Left renal pelvis (tissue), 4 donors: ENCODE data around the gene MAF. TPM values are rescaled to one million over a fixed set of nuclear protein-coding genes. Genes with fewer than 3 reads are reported as not detected.

ENCODE experiments used
- DNase-seq, 4 donors: peaks; one replicate each; pipeline ENCODE4 v3.0.0-alpha.2; 2013; ENCODE audit warnings: low read depth in 4 of 4, low spot score in 3 of 4
- polyA plus RNA-seq, 4 donors: library from polyadenylated mRNA; unstranded; fragments of 120-200 nt; gene quantifications; one replicate each; pipeline ENCODE4 v1.2.1, GENCODE V29; 2013; ENCODE audit not compliant: insufficient read length in 4 of 4

Gene MAF
- polyA plus RNA-seq, 4 donors = 40.9 to 54.9 (median 49.8) TPM

GRCh38 chr16:79613009-79613408 is 12.5 kb upstream of the MAF start:
- DNase-seq = no peak

- no peak for DNase-seq
Measured at GRCh38 chr16:79612207-79612606, 11.7 kb upstream of the MAF start.

- DNase-seq = no peak
Measured at GRCh38 chr16:79610771-79611170, 10.2 kb upstream of the MAF start.

- no peak for DNase-seq
Measured at GRCh38 chr16:79609861-79610260, 9.3 kb upstream of the MAF start.

- no peak for DNase-seq
Measured at GRCh38 chr16:79608976-79609375, 8.4 kb upstream of the MAF start.

- no peak for DNase-seq
Measured at GRCh38 chr16:79607587-79607986, 7.0 kb upstream of the MAF start.

GRCh38 chr16:79605999-79606398 is 5.5 kb upstream of the MAF start:
- no peak for DNase-seq

- no peak for DNase-seq
Measured at GRCh38 chr16:79603055-79603454, 2.5 kb upstream of the MAF start.

GRCh38 chr16:79602628-79603014 is 2.1 kb upstream of the MAF start:
- DNase-seq = no peak

GRCh38 chr16:79601931-79602627 is 1.5 kb upstream of the MAF start:
- DNase-seq = peak; percentile 74 to 84 (median 82)

GRCh38 chr16:79601092-79601930 is 774 bp upstream of the MAF start:
- DNase-seq = no peak

- peak in 1 of 4 donors; percentile 45 for DNase-seq
Measured at GRCh38 chr16:79599837-79600637, 500 bp downstream of the MAF start.

- no peak for DNase-seq
Measured at GRCh38 chr16:79599256-79599836, 1.2 kb downstream of the MAF start.

- DNase-seq = peak in 3 of 4 donors; percentile 56 to 68 (median 58)
Measured at GRCh38 chr16:79598348-79599181, 2.0 kb downstream of the MAF start.

- no peak for DNase-seq
Measured at GRCh38 chr16:79598063-79598347, 2.5 kb downstream of the MAF start.

- no peak for DNase-seq
Measured at GRCh38 chr16:79597277-79598062, 3.1 kb downstream of the MAF start.

GRCh38 chr16:79595931-79596450 is 4.5 kb downstream of the MAF start:
- no peak for DNase-seq

- DNase-seq = no peak
Measured at GRCh38 chr16:79595231-79595641, 5.3 kb downstream of the MAF start.

GRCh38 chr16:79593754-79594153 is 6.8 kb downstream of the MAF start:
- DNase-seq = no peak
